CD14-positive monocyte (primary cell): ENCODE measurements around the gene LINC01488. TPM values are rescaled to one million over a fixed set of nuclear protein-coding genes. Genes with fewer than 3 reads are reported as not detected.

Experiments
- DNase-seq, 3 donors: peaks; one replicate each; pipeline ENCODE4 v3.0.0-alpha.2; 2011 to 2022
- H2AFZ ChIP-seq: 2 replicates; pipeline ENCODE4 v1.6.0; 2012; ENCODE audit warnings: mild to moderate bottlenecking, low read depth, low read length, inconsistent platforms; ENCODE audit not compliant: insufficient read depth, poor library complexity, severe bottlenecking
- H3K27ac ChIP-seq, 2 donors: 1 replicate in 1 of 2; 2 replicates in 1 of 2; pipeline ENCODE4 v1.5.1; 2012 to 2013; ENCODE audit warnings: low read length in 2 of 2, control low read depth in 1 of 2, inconsistent platforms in 1 of 2, low read depth in 1 of 2, mild to moderate bottlenecking in 1 of 2
- H3K27me3 ChIP-seq, 2 donors: one replicate each; pipeline versions ENCODE4 v1.6.0 to v1.6.1; 2011 to 2013; ENCODE audit warnings: low read length in 2 of 2; ENCODE audit not compliant: control insufficient read depth in 2 of 2, insufficient read depth in 2 of 2
- H3K36me3 ChIP-seq, 2 donors: replicated peaks in 1 of 2; 1 replicate in 1 of 2; 2 replicates in 1 of 2; pipeline versions ENCODE4 v1.5.1 to v1.6.1; 2012 to 2013; ENCODE audit warnings: low read length in 2 of 2, control low read depth in 1 of 2, inconsistent platforms in 1 of 2, mild to moderate bottlenecking in 1 of 2; ENCODE audit not compliant: insufficient read depth in 2 of 2, control insufficient read depth in 1 of 2
- H3K4me1 ChIP-seq, 2 donors: 1 replicate in 1 of 2; 2 replicates in 1 of 2; pipeline versions ENCODE4 v1.5.1 to v1.6.1; 2012 to 2013; ENCODE audit warnings: low read length in 2 of 2, control low read depth in 1 of 2, inconsistent platforms in 1 of 2, mild to moderate bottlenecking in 1 of 2, moderate library complexity in 1 of 2; ENCODE audit not compliant: insufficient read depth in 2 of 2, control insufficient read depth in 1 of 2
- H3K4me2 ChIP-seq: replicated peaks from 2 replicates; pipeline ENCODE3; 2012; ENCODE audit warnings: low read length, moderate library complexity, mild to moderate bottlenecking; ENCODE audit not compliant: poor library complexity, severe bottlenecking; ENCODE audit errors: extremely low read depth
- H3K4me3 ChIP-seq, 3 experiments: fragments of 200-600 bp in 1 of 3; sonication (generic) in 1 of 3; replicated peaks in 1 of 3; 1 replicate in 2 of 3; 2 replicates in 1 of 3; pipeline ENCODE4 v1.5.1; 2011 to 2013; ENCODE audit warnings: low read length in 3 of 3, mild to moderate bottlenecking in 3 of 3, control low read depth in 2 of 3, low read depth in 2 of 3, inconsistent platforms in 1 of 3, moderate library complexity in 1 of 3
- H3K79me2 ChIP-seq: 2 replicates; pipeline ENCODE4 v1.6.0; 2012; ENCODE audit warnings: mild to moderate bottlenecking, control low read depth, inconsistent platforms, low read length, moderate library complexity; ENCODE audit not compliant: insufficient read depth
- H3K9ac ChIP-seq: 2 replicates; pipeline ENCODE4 v1.6.0; 2017; ENCODE audit warnings: low read length, mild to moderate bottlenecking; ENCODE audit not compliant: insufficient read depth, poor library complexity, severe bottlenecking
- H3K9me3 ChIP-seq, 2 donors: replicated peaks in 1 of 2; 1 replicate in 1 of 2; 2 replicates in 1 of 2; pipeline versions ENCODE4 v1.5.1 to v1.6.1; 2012 to 2013; ENCODE audit warnings: low read length in 2 of 2, control low read depth in 1 of 2; ENCODE audit not compliant: control insufficient read depth in 1 of 2, insufficient read depth in 1 of 2
- H4K20me1 ChIP-seq: 2 replicates; pipeline ENCODE4 v1.6.0; 2012; ENCODE audit warnings: mild to moderate bottlenecking, low read length, control low read depth, moderate library complexity; ENCODE audit not compliant: insufficient read depth
- H3K27ac Mint-ChIP-seq, 7 donors: one replicate each; pipeline ENCODE4 v1.8.0; 2020; ENCODE audit warnings: mild to moderate bottlenecking in 7 of 7, mixed read lengths in 7 of 7, moderate library complexity in 6 of 7, inconsistent platforms in 2 of 7
- H3K27me3 Mint-ChIP-seq, 3 donors: one replicate each; pipeline ENCODE4 v1.8.0; 2021 to 2022; ENCODE audit warnings: low read depth in 3 of 3, mild to moderate bottlenecking in 3 of 3, mixed read lengths in 3 of 3, moderate library complexity in 3 of 3, inconsistent platforms in 1 of 3
- H3K36me3 Mint-ChIP-seq, 2 donors: one replicate each; pipeline ENCODE4 v1.8.0; 2020; ENCODE audit warnings: mixed read lengths in 2 of 2, inconsistent platforms in 1 of 2, mild to moderate bottlenecking in 1 of 2
- H3K4me1 Mint-ChIP-seq: one replicate; pipeline ENCODE4 v1.8.0; 2020; ENCODE audit warnings: mild to moderate bottlenecking, mixed read lengths
- H3K4me3 Mint-ChIP-seq, 2 donors: one replicate each; pipeline ENCODE4 v1.8.0; 2020; ENCODE audit warnings: mild to moderate bottlenecking in 2 of 2, mixed read lengths in 2 of 2, moderate library complexity in 1 of 2
- H3K9me3 Mint-ChIP-seq, 7 donors: one replicate each; pipeline ENCODE4 v1.8.0; 2020 to 2022; ENCODE audit warnings: mixed read lengths in 7 of 7, mild to moderate bottlenecking in 6 of 7, moderate library complexity in 6 of 7, inconsistent platforms in 2 of 7
- WGBS: methylation state at CpG from one replicate; pipeline ENCODE4 v1.1.5; 2013; ENCODE audit warnings: missing lambda C conversion rate; ENCODE audit not compliant: insufficient coverage; 5-methylcytosine and 5-hydroxymethylcytosine counted together
- intact Hi-C, 2 donors: fragments of 100-400 bp; cut with micrococcal nuclease; formaldehyde crosslinking; loops; one replicate each; pipeline versions ENCODE4 v1.15.0 to v1.15.1; 2023
- polyA plus RNA-seq, 3 donors: library from polyadenylated mRNA; depleted of rRNA in 1 of 3; unstranded in 2 of 3; stranded (reverse) in 1 of 3; fragments of 300-500 nt in 2 of 3; fragments of >200 nt in 1 of 3; fragmentation: Illumina TruSeq in 2 of 3; gene quantifications; 1 replicate in 2 of 3; 2 replicates in 1 of 3; pipeline ENCODE4 v1.2.3, GENCODE V29; 2012 to 2021
- TF ChIP-seq, protein P1 (sequence below): fragments of 200-600 bp; IDR thresholded peaks from one replicate; pipeline ENCODE4 v1.8.0; 2022; ENCODE audit warnings: antibody characterized with exemption, mild to moderate bottlenecking

Gene LINC01488
- polyA plus RNA-seq, 3 donors: not detected

DNA sequence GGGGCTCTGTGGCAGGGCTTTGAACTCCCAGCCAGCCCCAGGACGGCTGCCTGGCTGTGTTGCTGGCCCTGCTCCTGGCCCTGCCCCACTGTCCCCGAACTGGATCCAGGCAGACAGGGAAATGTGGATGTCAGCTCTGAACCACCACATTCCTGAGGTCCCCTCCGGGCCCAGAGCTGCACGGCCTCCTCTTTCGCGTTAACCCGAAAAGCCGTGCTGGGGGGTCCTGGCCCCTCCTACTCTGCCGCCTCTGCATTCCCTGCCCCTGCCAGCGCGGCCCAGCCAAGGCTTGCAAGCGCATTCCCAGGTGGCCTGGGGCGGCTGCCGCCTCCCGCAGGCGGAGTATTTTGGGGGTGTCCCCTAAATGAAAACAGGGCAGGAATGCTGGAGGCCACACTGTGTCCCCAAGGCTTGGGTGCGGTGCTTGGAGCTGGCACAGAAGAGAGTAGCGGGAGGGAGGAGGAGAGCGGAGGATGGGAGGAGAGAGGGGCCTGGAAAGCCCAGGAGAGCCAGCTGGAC lies 5.4 kb downstream of the LINC01488 start:
- Histone ChIP-seq H3K4me2 (no peak overlapping the region), H3K4me1 (no peaks in the 10 kb centered on the region), H3K9me3 (no peaks in the 10 kb centered on the region), H4K20me1 (no peaks in the 10 kb centered on the region), H3K27me3 (no peaks in the 10 kb centered on the region), H2AFZ (no peak overlapping the region), H3K4me3 (no peak overlapping the region), H3K27ac (no peak overlapping the region), H3K79me2 (no peaks in the 10 kb centered on the region), H3K36me3 (no peaks in the 10 kb centered on the region), H3K9ac (no peak overlapping the region)
- TF ChIP-seq, protein P1, sequence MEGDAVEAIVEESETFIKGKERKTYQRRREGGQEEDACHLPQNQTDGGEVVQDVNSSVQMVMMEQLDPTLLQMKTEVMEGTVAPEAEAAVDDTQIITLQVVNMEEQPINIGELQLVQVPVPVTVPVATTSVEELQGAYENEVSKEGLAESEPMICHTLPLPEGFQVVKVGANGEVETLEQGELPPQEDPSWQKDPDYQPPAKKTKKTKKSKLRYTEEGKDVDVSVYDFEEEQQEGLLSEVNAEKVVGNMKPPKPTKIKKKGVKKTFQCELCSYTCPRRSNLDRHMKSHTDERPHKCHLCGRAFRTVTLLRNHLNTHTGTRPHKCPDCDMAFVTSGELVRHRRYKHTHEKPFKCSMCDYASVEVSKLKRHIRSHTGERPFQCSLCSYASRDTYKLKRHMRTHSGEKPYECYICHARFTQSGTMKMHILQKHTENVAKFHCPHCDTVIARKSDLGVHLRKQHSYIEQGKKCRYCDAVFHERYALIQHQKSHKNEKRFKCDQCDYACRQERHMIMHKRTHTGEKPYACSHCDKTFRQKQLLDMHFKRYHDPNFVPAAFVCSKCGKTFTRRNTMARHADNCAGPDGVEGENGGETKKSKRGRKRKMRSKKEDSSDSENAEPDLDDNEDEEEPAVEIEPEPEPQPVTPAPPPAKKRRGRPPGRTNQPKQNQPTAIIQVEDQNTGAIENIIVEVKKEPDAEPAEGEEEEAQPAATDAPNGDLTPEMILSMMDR: no peak
- H3K9me3 Mint-ChIP-seq: peaks cover 0 to 1% (median 0%) of the 10 kb centered on the region in 7 donors
- peaks cover 2% of the 10 kb centered on the region in 3 donors for H3K27me3 Mint-ChIP-seq
- no peaks in the 10 kb centered on the region for H3K36me3 Mint-ChIP-seq
- no peak overlapping the region for H3K4me3 Mint-ChIP-seq
- no peak overlapping the region for H3K27ac Mint-ChIP-seq
- no peak for DNase-seq
- 93% methylated on average over 15 of the region's 19 CpGs for WGBS
- no peaks in the 10 kb centered on the region for H3K4me1 Mint-ChIP-seq
- intact Hi-C loops: no loop called here

DNA sequence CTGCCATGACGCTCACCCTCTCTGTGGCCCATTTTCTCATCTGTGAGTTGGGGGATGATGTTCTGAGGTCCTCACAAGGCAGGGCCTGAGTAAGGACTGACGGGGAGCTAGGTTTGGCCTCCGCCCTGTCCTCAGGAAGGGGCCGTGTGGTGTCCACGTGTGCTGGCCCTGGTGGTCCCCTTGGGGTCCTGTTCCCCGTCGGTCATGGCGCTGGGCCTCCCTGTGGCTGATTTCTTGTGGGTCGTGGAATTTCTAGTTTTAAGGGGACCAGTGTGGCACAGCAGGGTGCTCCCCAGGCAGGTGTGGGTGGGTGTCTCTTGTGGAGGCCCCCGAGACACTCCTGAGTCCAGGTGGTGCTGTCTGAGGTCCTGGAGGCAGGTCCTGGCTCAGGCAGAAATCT lies 5.9 kb downstream of the LINC01488 start:
- Mint-ChIP-seq H3K27ac (no peak overlapping the region), H3K9me3 (peaks cover 0 to 1% (median 0%) of the 10 kb centered on the region in 7 donors), H3K4me1 (no peaks in the 10 kb centered on the region), H3K4me3 (no peak overlapping the region), H3K36me3 (no peaks in the 10 kb centered on the region), H3K27me3 (peaks cover 2 to 4% (median 2%) of the 10 kb centered on the region in 3 donors)
- no peaks in the 10 kb centered on the region for H3K79me2 ChIP-seq
- TF ChIP-seq, protein P1: no peak
- H2AFZ ChIP-seq: no peak overlapping the region
- H3K27ac ChIP-seq: no peak overlapping the region
- H3K36me3 ChIP-seq: no peaks in the 10 kb centered on the region
- H3K9ac ChIP-seq: no peak overlapping the region
- H3K27me3 ChIP-seq: no peaks in the 10 kb centered on the region
- 95% methylated on average over 8 of the region's 10 CpGs for WGBS
- intact Hi-C loops: no loop called here
- H3K9me3 ChIP-seq: no peaks in the 10 kb centered on the region
- H3K4me2 ChIP-seq: no peak overlapping the region
- no peaks in the 10 kb centered on the region for H4K20me1 ChIP-seq
- no peak overlapping the region for H3K4me3 ChIP-seq
- H3K4me1 ChIP-seq: no peaks in the 10 kb centered on the region
- DNase-seq: no peak
